Activated CD8-positive, alpha-beta memory T cell treated with anti-CD3 and anti-CD28 coated beads for 1 hour (primary cell): ENCODE results near the gene ANXA5.

Experiments used
- DNase-seq, 2 donors: peaks; one replicate each; pipeline ENCODE4 v3.0.0-alpha.2; 2020; ENCODE audit warnings: low read depth in 1 of 2; ENCODE audit errors: extremely low read depth in 1 of 2

ANXA5 gene

GRCh38 chr4:121712001-121712651, 15.3 kb upstream of the ANXA5 start:
- no peak for DNase-seq

- DNase-seq: no peak
Observed at GRCh38 chr4:121711263-121712000, 14.7 kb upstream of the ANXA5 start.

GRCh38 chr4:121709766-121710405, 13.1 kb upstream of the ANXA5 start:
- DNase-seq: no peak

GRCh38 chr4:121707344-121707743, 10.6 kb upstream of the ANXA5 start:
- DNase-seq: no peak

- DNase-seq: no peak
Observed at GRCh38 chr4:121706595-121707021, 9.8 kb upstream of the ANXA5 start.

GRCh38 chr4:121705521-121705920, 8.7 kb upstream of the ANXA5 start:
- DNase-seq: no peak

- DNase-seq: no peak
Observed at GRCh38 chr4:121702136-121702535, 5.4 kb upstream of the ANXA5 start.

- no peak for DNase-seq
Observed at GRCh38 chr4:121701263-121701662, 4.5 kb upstream of the ANXA5 start.

- DNase-seq: no peak
Observed at GRCh38 chr4:121698236-121698671, 1.5 kb upstream of the ANXA5 start.

GRCh38 chr4:121697564-121697963, 784 bp upstream of the ANXA5 start:
- no peak for DNase-seq

- peak in 1 of 2 donors; percentile 30 for DNase-seq
Observed at GRCh38 chr4:121696170-121696580, 605 bp downstream of the ANXA5 start.

GRCh38 chr4:121693886-121694285, 2.9 kb downstream of the ANXA5 start:
- no peak for DNase-seq

- no peak for DNase-seq
Observed at GRCh38 chr4:121693450-121693849, 3.3 kb downstream of the ANXA5 start.

GRCh38 chr4:121692261-121692660, 4.5 kb downstream of the ANXA5 start:
- no peak for DNase-seq

GRCh38 chr4:121690001-121690400, 6.8 kb downstream of the ANXA5 start:
- no peak for DNase-seq

GRCh38 chr4:121688701-121689100, 8.1 kb downstream of the ANXA5 start:
- no peak for DNase-seq

- DNase-seq: no peak
Observed at GRCh38 chr4:121688261-121688660, 8.5 kb downstream of the ANXA5 start.

GRCh38 chr4:121686255-121686654, 10.5 kb downstream of the ANXA5 start:
- no peak for DNase-seq

- no peak for DNase-seq
Observed at GRCh38 chr4:121685257-121685656, 11.5 kb downstream of the ANXA5 start.

GRCh38 chr4:121684561-121684960, 12.2 kb downstream of the ANXA5 start:
- DNase-seq: no peak

- no peak for DNase-seq
Observed at GRCh38 chr4:121684016-121684415, 12.8 kb downstream of the ANXA5 start.

GRCh38 chr4:121680571-121680970, 16.2 kb downstream of the ANXA5 start:
- no peak for DNase-seq
